Ishikawa (cell line): ENCODE data around the gene LIME1.
A peak's percentile ranks its signal among the peaks of the same experiment; 100 is the strongest.

Source experiments
- CEBPB ChIP-seq: IDR thresholded peaks from 2 replicates; pipeline ENCODE4 v1.6.1; 2012
- CREB1 ChIP-seq: IDR thresholded peaks from 2 replicates; pipeline ENCODE4 v1.6.1; 2012; ENCODE audit warnings: low read depth
- EGR1 ChIP-seq: IDR thresholded peaks from 2 replicates; pipeline ENCODE4 v1.6.1; 2012
- EP300 ChIP-seq: IDR thresholded peaks from 2 replicates; pipeline ENCODE4 v1.6.1; 2012; ENCODE audit warnings: borderline replicate concordance
- FOXM1 ChIP-seq: IDR thresholded peaks from 2 replicates; pipeline ENCODE4 v1.6.1; 2012; ENCODE audit warnings: low read depth, borderline replicate concordance
- MAX ChIP-seq: IDR thresholded peaks from 2 replicates; pipeline ENCODE4 v1.6.1; 2012
- NFIC ChIP-seq: IDR thresholded peaks from 2 replicates; pipeline ENCODE4 v1.6.1; 2012
- RAD21 ChIP-seq: IDR thresholded peaks from 2 replicates; pipeline ENCODE4 v1.6.1; 2012; ENCODE audit warnings: low read depth
- TAF1 ChIP-seq: IDR thresholded peaks from 2 replicates; pipeline ENCODE4 v1.6.1; 2012; ENCODE audit warnings: low read depth, mild to moderate bottlenecking
- TCF12 ChIP-seq: IDR thresholded peaks from 2 replicates; pipeline ENCODE4 v1.6.1; 2012; ENCODE audit warnings: low read depth
- TEAD4 ChIP-seq: IDR thresholded peaks from 2 replicates; pipeline ENCODE4 v1.6.1; 2012
- USF1 ChIP-seq: IDR thresholded peaks from 2 replicates; pipeline ENCODE4 v1.6.1; 2012
- YY1 ChIP-seq: IDR thresholded peaks from 2 replicates; pipeline ENCODE4 v1.6.1; 2012; ENCODE audit warnings: low read depth
- ZBTB7A ChIP-seq: IDR thresholded peaks from 2 replicates; pipeline ENCODE4 v1.6.1; 2012; ENCODE audit warnings: low read depth
- TF ChIP-seq, protein P1 (sequence below): IDR thresholded peaks from 2 replicates; pipeline ENCODE4 v1.6.1; 2012; ENCODE audit warnings: low read depth, mild to moderate bottlenecking

LIME1 gene

DNA sequence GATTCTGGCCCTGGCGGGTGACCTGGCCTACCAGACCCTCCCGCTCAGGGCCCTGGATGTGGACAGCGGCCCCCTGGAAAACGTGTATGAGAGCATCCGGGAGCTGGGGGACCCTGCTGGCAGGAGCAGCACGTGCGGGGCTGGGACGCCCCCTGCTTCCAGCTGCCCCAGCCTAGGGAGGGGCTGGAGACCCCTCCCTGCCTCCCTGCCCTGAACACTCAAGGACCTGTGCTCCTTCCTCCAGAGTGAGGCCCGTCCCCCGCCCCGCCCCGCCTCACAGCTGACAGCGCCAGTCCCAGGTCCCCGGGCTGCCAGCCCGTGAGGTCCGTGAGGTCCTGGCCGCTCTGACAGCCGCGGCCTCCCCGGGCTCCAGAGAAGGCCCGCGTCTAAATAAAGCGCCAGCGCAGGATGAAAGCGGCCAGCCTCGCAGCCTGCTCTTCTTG, 2.2 kb downstream of the LIME1 start:
- TF ChIP-seq YY1 (no peak), TEAD4 (no peak), CEBPB (no peak), EGR1 (no peak), TAF1 (no peak), FOXM1 (no peak), RAD21 (no peak), MAX (no peak), ZBTB7A (no peak; the same call in 1 of the 2 replicates), TCF12 (no peak), NFIC (no peak), CREB1 (no peak), EP300 (no peak), USF1 (no peak)
- TF ChIP-seq, protein P1, sequence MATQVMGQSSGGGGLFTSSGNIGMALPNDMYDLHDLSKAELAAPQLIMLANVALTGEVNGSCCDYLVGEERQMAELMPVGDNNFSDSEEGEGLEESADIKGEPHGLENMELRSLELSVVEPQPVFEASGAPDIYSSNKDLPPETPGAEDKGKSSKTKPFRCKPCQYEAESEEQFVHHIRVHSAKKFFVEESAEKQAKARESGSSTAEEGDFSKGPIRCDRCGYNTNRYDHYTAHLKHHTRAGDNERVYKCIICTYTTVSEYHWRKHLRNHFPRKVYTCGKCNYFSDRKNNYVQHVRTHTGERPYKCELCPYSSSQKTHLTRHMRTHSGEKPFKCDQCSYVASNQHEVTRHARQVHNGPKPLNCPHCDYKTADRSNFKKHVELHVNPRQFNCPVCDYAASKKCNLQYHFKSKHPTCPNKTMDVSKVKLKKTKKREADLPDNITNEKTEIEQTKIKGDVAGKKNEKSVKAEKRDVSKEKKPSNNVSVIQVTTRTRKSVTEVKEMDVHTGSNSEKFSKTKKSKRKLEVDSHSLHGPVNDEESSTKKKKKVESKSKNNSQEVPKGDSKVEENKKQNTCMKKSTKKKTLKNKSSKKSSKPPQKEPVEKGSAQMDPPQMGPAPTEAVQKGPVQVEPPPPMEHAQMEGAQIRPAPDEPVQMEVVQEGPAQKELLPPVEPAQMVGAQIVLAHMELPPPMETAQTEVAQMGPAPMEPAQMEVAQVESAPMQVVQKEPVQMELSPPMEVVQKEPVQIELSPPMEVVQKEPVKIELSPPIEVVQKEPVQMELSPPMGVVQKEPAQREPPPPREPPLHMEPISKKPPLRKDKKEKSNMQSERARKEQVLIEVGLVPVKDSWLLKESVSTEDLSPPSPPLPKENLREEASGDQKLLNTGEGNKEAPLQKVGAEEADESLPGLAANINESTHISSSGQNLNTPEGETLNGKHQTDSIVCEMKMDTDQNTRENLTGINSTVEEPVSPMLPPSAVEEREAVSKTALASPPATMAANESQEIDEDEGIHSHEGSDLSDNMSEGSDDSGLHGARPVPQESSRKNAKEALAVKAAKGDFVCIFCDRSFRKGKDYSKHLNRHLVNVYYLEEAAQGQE: no peak

DNA sequence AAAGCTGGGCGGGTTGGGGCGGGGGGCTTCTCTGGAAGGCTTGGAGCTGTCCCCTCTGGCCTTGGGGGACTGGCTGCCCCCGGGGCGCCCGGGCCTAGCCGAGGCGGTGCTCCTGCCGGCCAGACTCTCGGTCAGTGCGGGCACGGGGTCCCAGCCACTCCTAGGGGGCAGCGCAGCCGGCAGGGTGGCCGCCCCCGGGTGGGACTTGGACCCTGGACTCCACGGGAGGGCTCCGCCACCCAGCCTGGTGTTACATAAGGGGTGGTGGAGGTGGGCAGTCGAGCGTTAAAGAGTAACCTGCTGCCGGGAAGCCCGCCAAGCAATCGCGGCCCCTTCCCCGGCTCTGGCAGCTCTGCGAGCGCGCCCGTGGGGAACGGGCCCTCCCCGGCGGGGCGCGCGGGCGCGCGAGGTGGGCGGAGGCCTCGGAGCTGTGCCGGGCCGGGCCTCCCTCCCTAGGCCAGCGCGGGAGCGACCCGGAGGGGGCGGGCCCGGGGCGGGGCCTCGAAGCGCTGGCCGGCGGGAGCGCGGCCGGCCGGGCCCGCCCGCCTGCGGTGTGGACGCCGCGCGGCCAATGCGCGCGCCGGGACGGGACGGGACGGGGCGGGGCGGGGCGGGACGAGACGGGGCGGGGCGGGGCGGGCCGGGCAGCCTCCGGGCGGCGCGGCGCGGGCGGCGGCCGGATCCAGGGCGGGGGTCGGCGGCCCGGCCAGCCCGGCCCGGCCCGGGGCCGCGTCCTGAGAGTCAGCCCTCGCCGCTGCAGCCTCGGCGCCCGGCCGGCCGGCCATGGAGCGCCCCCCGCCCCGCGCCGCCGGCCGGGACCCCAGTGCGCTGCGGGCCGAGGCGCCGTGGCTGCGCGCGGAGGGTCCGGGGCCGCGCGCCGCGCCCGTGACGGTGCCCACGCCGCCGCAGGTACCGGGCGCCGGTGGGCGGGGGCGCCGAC, 2.9 kb downstream of the LIME1 start, which contains the start of gene SLC2A4RG:
TSS of gene SLC2A4RG (plus strand) at position 647 of the 940 bp plus-strand sequence. CDS start at position 784, 137 bp downstream.
- TF ChIP-seq YY1 (no peak), NFIC (peak; percentile 8; the same call in 1 of the 2 replicates), CREB1 (no peak), FOXM1 (no peak), RAD21 (no peak), EP300 (no peak), ZBTB7A (peak; percentile 88), EGR1 (0 out of 2 replicates have a peak, but pooled peaks have one; percentile 9), TAF1 (no peak), MAX (no peak), USF1 (no peak), TCF12 (0 out of 2 replicates have a peak, but pooled peaks have one; percentile 24), TEAD4 (no peak), CEBPB (no peak)
- TF ChIP-seq, protein P1: no peak

- TF ChIP-seq EGR1: 0 out of 2 replicates have a peak, but pooled peaks have one; percentile 33
- TF ChIP-seq USF1: no peak
Measured at GRCh38 chr20:63740070-63740626, 3.7 kb downstream of the LIME1 start.

- TF ChIP-seq RAD21: peak; percentile 10; the same call in 1 of the 2 replicates
- TF ChIP-seq, protein P1: no peak
- peak; percentile 82 for TF ChIP-seq USF1
- peak; percentile 99 for TF ChIP-seq CEBPB
- no peak for TF ChIP-seq EGR1
- no peak; the same call in 1 of the 2 replicates for TF ChIP-seq TCF12
- TF ChIP-seq CREB1: no peak; the same call in 1 of the 2 replicates
- peak; percentile 45 for TF ChIP-seq TEAD4
- TF ChIP-seq NFIC: peak; percentile 88
- TF ChIP-seq TAF1: peak; percentile 63; the same call in 1 of the 2 replicates
- peak; percentile 57; the same call in 1 of the 2 replicates for TF ChIP-seq YY1
- peak; percentile 94 for TF ChIP-seq MAX
- no peak for TF ChIP-seq FOXM1
- TF ChIP-seq ZBTB7A: no peak; the same call in none of the 2 replicates
- TF ChIP-seq EP300: no peak; the same call in none of the 2 replicates
Measured at GRCh38 chr20:63740627-63741353, 4.3 kb downstream of the LIME1 start.
